Right lobe of liver (tissue), 4 donors: ENCODE results near the gene GPC6.

Experiments
- POLR2A ChIP-seq: fragments of 450-650 bp; IDR thresholded peaks from one replicate; pipeline ENCODE4 v1.6.1; 2017; ENCODE audit warnings: antibody characterized with exemption, mild to moderate bottlenecking
- TF ChIP-seq, protein P1 (sequence below), 4 donors: fragments of 200-600 bp in 3 of 4; fragments of 450-650 bp in 1 of 4; IDR thresholded peaks; one replicate each; pipeline versions ENCODE4 v1.5.1 to v1.8.0; 2016 to 2022; ENCODE audit warnings: antibody characterized with exemption in 4 of 4, mild to moderate bottlenecking in 2 of 4
- donor health status: DM: no; HTN: no; CAD: no.
- donor health status: DM: no; HTN: no; CAD: no.
- donor health status: DM: no; HTN: yes; CAD: no.

DNA sequence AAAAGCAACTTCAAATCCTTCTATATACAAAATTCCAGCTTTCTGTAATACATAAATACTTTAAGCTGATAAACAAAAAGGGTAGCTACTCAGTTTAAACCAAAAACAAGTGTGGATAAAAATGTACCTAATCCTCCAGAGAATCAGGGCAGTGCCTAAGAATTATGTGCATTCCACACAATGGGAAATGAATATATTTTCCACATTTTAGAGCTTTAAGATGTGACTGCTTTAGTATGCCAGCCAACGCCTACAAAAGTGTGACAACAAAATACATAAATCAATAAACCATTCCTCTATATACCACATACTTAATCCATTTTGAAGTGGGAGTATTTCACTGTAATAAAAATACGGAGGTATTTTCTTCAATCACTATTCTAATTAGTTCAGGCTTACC lies 977.6 kb downstream of the GPC6 start:
- TF ChIP-seq POLR2A, result no peak
- TF ChIP-seq, protein P1, sequence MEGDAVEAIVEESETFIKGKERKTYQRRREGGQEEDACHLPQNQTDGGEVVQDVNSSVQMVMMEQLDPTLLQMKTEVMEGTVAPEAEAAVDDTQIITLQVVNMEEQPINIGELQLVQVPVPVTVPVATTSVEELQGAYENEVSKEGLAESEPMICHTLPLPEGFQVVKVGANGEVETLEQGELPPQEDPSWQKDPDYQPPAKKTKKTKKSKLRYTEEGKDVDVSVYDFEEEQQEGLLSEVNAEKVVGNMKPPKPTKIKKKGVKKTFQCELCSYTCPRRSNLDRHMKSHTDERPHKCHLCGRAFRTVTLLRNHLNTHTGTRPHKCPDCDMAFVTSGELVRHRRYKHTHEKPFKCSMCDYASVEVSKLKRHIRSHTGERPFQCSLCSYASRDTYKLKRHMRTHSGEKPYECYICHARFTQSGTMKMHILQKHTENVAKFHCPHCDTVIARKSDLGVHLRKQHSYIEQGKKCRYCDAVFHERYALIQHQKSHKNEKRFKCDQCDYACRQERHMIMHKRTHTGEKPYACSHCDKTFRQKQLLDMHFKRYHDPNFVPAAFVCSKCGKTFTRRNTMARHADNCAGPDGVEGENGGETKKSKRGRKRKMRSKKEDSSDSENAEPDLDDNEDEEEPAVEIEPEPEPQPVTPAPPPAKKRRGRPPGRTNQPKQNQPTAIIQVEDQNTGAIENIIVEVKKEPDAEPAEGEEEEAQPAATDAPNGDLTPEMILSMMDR (IDR thresholded peaks at IDR 0.05), result no peak
